Embryonic facial prominence (tissue), 1 donor: ENCODE data around the gene MEX3A.
"Not testable (repeated sequence)": the region's sequence is repeated elsewhere in the genome, so short reads cannot be mapped to it uniquely, and the experiment has no call there.

Source experiments
- DNase-seq: peaks from one replicate; pipeline ENCODE4 v3.0.0-alpha.2; 2016; ENCODE audit errors: extremely low spot score

Gene MEX3A

DNA sequence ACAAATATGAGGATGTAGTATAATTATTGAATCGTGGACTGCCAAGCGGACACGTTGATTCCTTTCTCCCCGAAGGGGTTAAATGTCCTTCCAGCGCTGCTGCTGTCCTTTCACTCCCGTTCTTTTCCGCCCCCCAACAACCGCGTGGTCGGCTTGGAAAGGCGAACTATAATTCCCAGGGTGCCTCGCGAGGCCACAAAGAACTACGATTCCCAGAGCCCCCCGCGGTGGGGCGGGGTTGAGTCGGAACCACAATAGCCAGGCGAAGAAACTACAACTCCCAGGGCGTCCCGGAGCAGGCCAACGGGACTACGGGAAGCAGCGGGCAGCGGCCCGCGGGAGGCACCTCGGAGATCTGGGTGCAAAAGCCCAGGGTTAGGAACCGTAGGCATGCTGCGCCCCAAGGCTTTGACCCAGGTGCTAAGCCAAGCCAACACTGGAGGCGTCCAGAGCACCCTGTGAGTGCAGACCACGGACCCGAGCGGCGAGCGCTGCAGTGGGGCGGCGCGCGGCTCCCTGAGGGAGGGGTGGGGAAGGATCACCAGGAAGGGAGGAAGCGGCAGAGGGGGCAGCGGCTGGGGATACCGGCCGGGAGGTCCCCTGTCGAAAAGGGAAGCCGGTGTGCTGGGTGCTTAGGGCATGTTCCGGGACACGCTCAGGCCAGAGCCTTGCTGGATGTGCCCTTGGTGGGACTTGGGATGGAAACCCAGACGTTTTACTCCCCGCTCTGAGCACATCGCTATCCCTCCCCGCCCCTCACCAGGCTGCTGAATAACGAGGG is 27.6 kb downstream of the MEX3A start, which contains the start of gene LAMTOR2:
TSS of gene LAMTOR2 (plus strand) at position 283 of the 781 bp plus-strand sequence. CDS start at position 391, 108 bp downstream.
- peak; percentile 96 for DNase-seq

DNA sequence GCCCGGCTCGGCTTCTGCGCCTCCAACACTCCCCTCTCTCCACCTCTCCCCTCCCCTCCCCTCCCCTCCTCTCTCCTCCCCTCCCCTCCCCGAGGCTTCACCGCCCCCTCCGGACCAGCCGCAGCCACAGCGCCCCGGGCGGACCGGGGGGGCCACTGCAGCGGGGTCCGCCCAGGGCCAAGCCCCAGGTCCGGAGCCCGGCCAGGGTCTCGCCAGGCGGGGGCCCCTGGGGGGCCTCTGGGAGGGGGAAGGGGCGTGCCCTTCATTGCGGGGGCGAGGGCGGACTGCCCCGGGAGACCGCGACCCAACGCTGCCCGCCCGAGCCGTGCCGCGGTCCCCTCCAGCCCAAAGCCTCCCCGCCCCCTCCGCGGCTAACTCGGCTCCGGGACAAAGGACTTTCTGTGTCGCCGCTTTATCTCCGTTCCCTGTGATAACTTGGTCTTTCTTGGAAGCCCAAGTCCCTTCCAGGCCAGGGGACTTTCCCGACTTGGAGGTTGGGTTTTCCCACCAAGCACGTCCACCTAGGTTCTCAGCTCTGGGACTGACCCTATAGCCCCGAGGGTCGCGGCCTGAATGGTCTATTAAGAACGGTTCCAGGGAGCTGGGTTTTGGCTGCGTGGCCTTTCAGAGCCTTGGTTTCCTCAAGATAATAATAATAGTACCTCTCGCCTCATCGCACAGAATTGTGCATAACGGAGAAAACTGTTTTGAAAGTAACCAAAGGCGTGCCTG is 28.3 kb downstream of the MEX3A start, which contains the start of gene UBQLN4:
TSS of gene UBQLN4 (minus strand) at position 31 of the 732 bp plus-strand sequence. CDS start 97 bp downstream, outside the sequence.
- peak; percentile 73 for DNase-seq

DNA sequence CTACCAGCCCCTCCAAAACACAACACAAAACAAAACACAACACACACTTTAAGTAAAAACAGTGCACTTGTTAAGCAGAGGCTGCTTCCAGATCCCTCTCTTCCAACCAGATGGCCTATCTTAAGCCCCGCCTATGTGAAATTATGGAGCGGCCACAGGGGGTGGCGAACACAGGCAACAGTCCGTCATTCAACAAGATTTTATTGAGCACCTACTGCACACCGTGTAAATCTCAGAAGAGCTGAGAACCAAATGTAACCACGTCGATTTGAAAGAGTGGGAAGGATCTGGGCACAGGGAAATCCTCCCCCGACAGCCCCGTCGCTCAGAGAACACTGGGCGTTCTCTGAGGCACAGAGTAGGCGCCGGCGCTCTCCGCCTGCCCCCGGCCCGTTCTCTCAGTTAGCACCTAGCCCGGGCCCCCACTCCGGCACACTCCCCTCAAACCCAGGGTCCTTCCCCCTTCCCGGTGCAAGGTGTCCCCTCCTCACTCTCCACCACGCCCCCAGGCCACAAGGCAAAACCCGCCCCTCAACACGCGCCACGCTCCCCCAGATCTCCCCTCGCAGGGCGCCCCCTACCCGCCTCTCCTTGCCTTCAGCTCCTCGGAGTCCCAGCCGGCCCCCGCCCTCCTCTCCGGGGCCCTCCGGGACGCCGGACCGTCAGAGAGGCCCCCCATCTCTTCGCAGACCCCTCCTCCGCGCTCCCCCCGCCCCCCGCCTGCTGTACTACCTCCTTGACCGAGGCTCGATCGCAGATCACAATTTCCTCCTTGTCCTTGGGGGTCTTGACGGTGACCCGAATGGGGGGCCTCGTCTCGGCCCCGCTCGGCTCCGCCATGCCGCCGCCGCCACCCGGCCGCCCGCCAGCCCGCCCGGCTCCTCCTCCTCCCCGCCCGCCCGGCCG is 29.1 kb downstream of the MEX3A start:
- peak; percentile 54 for DNase-seq

DNA sequence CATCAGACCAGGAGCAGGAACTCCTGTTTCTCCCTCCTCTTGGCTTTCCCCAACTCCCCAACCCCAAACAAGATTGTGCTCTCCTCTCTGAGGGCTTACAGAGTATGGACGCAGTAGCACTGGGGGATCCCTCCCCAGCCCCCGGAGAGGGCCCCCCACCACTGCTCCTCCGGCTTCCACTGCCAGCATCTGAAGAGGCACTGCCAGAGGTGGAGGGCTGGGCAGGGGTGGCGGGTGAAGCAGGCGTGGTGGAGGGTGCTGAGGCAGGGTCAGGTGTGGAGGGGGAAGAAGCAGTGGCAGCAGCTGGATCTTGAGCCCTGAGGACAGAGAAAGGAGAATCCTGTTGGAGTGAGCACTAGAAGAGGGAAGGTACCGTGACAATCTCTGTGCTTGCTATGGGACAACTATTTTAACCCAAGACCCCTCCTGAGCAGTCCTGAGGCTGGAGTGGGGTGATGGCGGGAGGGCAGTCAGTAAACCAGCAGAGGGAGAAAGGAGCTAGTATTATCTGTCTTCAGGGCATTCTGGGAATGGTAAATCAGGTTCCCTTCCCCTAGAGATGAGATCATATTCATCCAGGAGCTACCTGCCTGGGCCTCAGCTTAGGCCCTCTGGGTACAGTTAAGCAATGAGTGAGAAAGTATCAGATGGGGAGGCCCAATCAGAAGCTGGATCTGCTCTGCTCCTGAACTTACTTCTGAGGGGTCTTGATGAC is 31.1 kb downstream of the MEX3A start:
- no peak for DNase-seq

DNA sequence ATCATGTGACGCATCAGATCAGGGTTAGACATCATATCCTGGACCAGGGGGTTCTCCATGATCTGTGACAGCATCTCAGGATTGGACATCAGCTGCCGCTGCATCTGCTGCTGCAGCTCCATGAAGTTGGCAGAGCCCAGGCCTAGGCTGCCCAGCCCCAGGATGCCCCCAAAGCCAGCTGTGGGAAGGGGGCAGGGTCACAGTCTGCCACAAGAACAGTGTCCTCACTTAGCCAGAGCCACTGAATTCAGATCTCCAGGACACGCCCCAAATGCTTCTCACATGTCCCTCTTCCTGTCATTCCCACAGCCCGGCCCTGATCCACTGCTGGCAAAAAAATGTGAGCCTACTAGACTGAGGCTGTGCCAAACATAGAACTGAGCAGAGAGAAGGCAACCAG is 31.9 kb downstream of the MEX3A start:
- no peak for DNase-seq

DNA sequence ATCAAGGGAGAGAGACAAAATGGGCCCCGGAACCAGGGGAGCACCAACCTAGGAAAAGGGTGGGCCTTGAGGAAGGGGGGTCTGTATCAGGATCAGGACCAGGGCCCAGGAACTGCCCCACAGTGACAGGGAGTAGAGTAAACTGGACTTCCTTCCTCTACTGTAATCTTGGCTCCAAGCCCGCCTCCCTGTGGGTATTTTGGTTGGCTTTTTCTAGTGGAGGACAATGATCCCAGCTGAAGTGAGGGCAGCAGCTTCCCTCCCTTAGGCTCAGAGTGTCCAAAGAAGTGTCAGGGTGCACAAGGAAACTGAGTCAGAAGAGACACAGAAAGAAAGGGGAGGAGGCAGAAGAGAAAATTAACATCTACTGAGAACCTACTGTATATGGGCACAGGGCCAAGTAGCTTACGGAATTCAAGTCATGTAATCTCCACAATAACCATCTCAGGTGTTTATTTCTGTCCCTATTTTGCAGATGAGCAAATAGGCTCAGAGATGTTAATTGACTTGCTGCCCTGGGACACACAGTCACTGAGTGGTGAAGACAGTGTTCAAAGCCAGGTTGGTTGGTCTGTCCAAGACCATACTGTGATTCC is 33.5 kb downstream of the MEX3A start:
- DNase-seq = no peak

DNA sequence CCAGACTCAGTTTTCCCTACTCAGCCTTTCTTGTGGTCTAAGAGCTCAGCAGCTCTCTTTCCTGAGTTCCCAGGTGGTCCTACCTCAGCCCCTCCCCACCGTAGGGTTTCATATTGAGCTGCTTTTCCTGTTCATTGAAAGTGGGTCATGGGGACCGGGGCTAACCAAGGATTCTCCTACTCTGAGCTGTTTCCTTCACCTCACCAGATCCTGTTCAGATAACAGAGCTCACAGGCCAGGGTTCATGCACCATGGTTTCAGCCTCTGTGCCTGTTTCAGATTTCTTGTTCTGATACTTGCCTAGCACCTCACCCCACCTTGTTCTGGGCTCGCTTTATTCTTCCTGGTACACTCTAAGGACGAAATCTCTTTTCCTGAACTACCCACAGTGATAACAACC is 37.2 kb downstream of the MEX3A start:
- DNase-seq = no peak

DNA sequence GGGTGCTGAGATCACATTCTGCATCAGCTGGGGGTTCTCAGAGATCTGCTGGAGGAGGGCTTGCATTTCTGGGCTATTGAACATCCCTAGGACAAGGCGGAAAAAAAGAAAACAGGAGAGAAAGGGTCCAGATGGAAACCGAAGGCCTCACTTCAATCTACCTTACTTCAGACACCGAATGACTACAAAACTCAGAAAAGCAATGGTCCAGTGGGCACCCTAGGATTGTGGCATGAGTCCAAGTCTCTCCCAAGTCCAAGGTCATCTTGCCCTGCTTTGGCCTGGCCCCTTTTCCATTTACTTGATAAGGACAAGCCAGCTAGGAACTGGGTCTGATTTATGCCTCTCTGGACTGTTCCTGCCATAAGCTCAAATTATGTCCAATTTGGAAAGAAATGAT is 39.4 kb downstream of the MEX3A start:
- DNase-seq = no peak

DNA sequence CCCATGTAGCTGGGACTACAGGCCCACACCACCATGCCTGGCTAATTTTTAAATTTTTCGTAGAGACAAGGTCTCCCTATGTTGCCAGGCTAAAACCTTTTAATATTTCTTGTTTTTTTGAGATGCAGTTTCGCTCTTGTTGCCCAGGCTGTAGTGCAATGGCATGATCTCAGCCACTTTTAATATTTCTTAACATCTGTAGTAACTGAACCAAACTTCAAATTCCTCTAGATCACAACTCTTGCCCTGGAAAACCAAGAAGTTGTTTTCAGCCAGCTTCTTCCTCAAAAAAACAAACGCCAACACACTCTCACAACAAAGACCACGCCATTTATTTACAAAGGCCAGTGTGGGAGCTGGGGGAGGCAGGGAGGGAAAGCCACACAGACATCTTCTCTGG is 47.3 kb downstream of the MEX3A start:
- not testable (repeated sequence) for DNase-seq

DNA sequence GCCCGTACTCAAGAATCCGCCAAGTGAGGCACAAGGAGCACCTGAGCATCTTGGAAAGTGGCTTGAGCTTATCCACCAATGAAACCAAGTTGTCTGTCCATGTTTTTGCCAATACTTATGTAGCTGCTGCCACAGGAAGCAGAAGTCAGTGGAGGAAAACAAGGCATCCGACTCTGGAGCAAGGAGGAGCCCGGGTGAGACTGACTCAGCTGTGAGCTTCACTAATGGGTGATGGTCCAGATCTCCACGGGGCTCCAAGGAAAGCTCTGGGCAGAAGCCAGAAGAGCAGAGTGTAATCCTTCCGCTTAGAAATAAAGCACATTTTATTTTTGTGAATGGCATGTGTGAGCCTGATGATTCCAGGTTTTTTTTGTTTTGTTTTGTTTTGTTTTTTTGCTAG is 49.3 kb downstream of the MEX3A start:
- no peak for DNase-seq

DNA sequence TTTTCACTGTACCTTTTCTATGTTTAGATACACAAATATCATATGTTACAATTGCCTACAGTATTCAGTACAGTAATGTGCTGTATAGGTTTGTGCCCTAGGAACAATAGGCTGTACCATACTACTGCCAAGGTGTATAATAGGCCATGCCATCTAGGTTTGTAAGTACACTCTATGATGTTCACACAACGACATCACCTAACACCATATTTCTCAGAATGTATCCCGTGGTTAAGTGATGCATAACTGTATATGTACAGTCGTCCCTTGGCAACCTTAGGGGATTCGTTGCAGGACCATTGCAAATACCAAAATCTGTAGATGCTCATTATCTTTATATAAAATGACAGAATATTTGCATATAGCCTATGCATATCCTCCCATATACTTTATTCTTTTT is 55.7 kb downstream of the MEX3A start:
- DNase-seq = no peak

DNA sequence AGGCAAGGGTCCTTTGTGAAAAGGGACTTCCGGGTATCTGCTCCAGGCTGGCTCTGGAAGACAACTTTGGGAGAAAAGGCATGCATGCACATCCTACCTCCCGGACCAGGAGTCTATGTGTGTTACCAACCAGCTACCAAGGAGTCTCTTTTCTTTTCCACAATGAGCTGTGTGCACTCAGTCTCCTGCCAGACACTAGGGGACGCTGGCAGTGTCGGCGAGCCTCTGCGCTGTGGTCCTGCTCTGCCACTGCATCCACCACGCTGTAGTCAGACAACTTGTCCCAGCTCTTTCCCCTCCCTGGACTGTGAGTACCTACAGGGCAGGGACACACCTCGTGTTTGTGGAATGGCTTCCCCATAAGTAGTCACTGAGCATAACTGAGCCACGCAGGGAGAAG is 56.4 kb downstream of the MEX3A start:
- no peak for DNase-seq

DNA sequence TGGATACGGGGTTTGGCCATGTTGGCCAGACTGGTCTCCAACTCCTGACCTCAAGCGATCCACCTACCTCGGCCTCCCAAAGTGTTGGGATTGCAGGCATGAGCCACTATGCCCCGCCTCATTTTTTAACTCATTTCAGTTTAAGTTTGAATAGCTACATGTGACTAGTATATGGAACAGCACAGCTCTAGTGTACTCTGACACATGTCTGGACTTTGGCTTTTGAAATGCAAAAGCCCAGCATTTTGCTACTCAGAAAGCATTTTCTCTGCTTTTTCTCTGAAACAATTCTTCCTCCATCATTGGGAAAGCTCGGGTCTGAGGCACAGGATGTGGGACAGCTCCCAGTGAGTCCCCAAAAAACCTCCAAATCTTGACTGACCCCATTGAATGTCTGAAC is 57.5 kb downstream of the MEX3A start:
- DNase-seq = no peak
